MM.1S (cell line): ENCODE results near the gene LILRB1.

ENCODE experiments used
- CTCF ChIP-seq: fragments of 300-600 bp; sonication (generic); IDR thresholded peaks from 2 replicates; pipeline ENCODE4 v1.5.1; 2016; ENCODE audit warnings: antibody characterized with exemption, low read length, mixed read lengths
- EZH2 ChIP-seq: fragments of 300-600 bp; sonication (generic); optimal IDR thresholded peaks from 2 replicates; pipeline ENCODE3; 2017; ENCODE audit warnings: low read depth, mild to moderate bottlenecking, antibody characterized with exemption, low read length, mixed read lengths
- EZH2phosphoT487 ChIP-seq: fragments of 300-600 bp; sonication (generic); IDR thresholded peaks from 2 replicates; pipeline ENCODE4 v1.6.1; 2018; ENCODE audit warnings: antibody characterized with exemption, low read length

DNA sequence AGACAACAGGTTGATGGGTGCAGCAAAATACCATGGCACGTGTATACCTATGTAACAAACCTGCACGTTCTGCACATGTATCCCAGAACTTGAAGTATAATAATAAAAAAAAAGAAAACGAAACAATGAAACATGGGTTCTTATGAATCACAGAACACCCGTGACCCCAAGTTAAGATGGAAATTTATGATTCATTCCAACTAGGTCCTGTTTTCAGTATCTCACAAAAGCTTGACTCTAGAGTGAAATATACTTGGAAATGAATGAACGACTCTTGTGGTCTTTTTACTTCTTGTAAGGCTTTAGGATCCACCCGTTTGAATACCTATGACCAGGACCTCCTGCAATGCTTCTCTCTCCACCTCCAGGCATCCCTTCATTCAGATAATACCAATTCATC, 29.0 kb downstream of the LILRB1 start:
- TF ChIP-seq CTCF: no peak
- no peak for TF ChIP-seq EZH2phosphoT487
- TF ChIP-seq EZH2: no peak
